NCI-H146 treated with DMSO at 0.1 percent for 48 hours (cell line): ENCODE data around the gene ASPHD2.

Experiments
- DNase-seq: peaks from one replicate; lab custom pipeline; 2025; ENCODE audit not compliant: unreplicated experiment; lab: John Stamatoyannopoulos, UW

The ASPHD2 gene

DNA sequence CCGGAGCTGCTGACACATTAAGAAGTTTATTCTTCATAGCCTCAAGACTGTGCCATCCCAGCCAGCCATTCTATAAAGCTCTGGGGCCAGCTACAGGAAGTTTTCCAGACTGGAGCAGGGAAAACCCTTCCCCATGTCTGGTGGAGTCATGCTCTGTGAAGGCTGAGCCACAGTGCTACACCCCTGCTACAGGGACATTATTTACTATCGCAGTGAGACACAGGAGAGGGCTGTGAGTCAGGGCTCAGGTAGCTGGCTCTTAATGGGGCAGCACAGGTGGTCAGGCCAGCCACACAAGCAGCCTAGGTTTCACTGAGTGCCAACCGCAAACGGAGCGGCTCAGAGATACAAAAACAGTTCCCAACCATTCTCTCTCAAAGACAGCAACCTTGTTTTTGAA, 42.5 kb downstream of the ASPHD2 start:
- DNase-seq = no peak

- DNase-seq = no peak
Measured at GRCh38 chr22:26474682-26475081, 45.6 kb downstream of the ASPHD2 start.

DNA sequence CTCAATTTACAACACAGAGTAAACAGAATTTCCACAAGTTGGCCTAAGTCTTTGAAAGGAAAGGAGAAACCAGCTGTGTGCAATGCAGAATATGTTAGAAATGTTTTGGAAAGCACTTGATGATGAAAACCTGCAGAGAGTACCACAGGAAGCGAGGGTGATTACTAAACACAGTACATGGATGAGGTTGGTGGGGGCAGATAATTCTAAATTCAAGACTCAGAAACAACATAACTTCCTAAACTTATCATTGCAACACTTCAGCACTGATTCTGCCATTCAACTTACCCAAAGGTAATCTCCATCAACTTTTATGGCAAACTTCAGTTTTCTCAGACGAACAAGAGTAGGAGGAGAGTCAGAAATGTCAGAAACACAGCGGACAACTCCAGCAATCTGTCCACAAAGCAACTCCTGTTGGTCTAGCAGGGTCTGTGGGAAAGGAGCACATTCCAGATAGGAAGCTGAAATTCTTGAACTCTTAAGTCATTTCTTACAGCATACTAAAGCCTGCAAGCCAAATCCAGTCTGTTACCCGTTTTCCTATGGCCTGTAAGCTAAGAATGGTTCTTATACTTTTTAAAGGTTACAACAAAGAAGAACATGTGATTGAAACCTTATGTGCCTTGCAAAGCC, 47.8 kb downstream of the ASPHD2 start:
- DNase-seq = no peak

GRCh38 chr22:26477341-26477731, 48.3 kb downstream of the ASPHD2 start:
- DNase-seq = no peak

GRCh38 chr22:26479043-26479791, 50.2 kb downstream of the ASPHD2 start:
- peak; percentile 65 for DNase-seq

DNA sequence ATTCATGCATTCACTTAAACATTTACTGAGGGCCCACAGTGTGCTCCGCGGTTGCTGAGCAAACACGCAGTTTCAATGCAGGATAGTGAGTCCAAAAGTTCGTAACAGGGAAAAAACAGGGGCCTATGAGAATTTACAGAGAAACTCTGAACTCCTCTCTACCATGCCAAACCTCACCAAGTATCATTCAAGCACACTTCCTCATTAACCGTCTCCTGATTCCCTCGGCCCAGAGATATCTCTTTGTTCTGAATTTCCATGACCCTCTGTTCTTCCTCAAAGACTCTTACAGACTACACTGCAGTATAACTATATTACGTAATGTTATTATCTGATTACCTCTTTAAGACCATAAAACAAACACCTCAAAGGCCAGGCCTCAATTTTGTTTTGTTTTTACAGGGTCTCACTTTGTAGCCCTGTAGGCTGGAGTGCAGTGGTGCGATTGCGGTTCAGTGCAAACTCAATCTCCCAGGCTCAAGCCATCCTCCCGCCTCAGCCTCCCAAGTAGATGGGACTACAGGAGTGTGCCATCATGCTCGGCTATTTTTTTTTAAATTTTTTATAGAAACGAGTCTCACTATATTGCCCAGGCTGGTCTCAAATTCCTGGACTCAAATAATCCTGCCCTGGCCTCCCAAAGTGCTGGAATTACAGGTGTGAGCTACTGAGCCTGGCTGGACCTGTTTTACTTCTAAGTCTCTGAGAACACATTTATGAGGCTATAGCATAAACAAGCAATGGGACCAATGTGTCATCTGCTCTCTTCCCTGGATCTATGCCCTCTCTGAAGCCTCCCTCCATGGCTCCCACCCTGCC, 50.9 kb downstream of the ASPHD2 start:
- peak; percentile 36 for DNase-seq

DNA sequence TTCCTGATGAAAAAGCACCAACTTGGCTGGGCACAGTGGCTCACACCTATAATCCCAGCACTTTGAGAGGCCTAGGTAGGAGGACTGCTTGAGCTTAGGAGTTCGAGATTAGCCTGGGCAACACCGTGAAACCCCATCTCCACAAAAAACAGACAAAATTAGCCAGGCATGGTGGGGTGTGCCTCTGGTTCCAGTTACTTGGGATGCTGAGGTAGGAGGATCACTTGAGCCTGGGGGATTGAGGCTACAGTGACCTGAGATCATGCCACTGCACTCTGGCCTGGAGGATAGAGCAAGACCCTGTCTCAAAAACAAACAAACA, 51.5 kb downstream of the ASPHD2 start:
- no peak for DNase-seq

GRCh38 chr22:26481112-26481693, 52.1 kb downstream of the ASPHD2 start:
- DNase-seq = no peak

DNA sequence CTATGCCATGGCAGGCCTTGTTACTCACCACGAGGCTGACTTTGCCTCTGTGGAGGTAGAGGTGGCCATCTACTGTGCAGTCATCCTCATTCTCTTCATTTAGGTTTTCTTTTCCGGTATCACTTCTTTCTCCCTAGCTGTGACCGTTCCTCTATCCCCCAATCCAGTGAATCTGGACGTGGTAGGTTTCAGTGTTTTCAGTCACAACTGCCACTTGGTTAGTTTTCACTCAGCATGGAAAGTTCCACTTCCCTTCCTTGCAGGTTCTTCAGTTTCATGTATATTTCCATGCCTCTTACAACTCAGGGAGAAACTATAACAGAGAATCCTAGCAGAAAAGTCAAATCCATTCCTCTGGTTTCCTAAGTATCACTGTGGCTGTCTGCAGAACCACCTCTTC, 52.6 kb downstream of the ASPHD2 start:
- DNase-seq = no peak

DNA sequence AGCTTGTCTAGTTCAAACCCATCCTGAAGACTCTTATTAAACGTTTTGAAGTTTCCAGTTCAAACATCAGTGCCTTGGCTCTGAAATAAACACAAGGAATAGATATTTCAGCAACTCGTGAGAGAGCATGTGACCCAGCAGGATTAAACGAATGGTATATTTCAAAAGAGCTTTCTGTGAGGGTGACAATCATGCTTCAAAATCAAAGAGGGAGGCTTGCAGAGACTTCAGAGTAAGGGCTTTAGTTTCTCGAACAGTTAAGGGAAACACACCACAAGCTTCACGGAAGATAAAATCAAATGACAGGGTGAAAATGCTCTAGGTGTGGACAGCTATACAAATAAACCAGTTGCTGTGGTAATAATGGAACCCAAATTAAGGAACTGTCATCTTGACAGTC, 53.1 kb downstream of the ASPHD2 start:
- no peak for DNase-seq

- no peak for DNase-seq
Measured at GRCh38 chr22:26483043-26483438, 54.0 kb downstream of the ASPHD2 start.

DNA sequence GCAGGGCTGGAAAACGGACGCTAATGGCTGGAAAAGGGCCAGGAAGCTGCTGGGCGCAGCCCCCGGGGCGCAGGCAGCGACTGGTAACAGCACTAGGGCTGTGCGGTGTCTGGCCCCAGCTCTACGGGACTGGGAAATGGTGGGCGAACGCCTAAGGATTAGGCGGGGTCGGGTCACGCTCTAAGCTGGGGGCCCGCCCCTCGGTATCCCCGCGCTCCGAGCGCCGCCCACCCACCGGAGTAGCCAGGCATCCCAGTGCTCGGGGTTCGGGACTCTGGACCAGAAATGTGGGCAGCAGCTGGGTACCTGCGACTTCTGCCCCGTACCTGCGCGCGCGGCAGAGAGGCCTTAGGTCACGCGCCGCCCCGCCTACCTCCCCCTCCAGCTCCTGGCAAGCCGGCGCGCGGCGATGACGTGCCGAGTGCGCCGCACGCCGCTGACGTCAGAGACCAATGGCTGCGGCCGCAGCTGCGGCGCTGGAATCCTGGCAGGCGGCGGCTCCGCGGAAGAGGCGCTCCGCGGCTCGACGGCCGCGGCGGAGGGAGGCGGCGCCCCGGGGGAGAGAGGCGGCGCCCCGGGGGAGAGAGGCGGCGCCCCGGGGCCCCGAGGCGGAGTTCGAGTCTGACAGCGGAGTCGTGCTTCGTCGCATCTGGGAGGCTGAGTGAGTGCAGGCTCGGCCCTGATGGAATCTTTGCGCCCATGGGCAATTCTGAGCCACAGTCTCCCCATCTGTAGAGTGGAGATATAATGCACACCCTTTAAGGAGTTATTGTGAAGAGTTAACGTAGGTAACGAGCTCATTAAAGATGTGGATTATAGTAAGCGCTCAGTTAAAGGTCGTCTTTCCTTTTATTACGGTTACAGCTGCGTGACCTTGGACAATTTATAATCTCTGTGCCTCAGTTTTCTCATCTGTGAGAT, 54.6 kb downstream of the ASPHD2 start, which contains the start of the genes HPS4 and SRRD:
Gene HPS4, minus strand, starts transcription at position 345 of the 921 bp plus-strand sequence. CDS start 2,021 bp downstream, outside the sequence.
Gene SRRD, plus strand, starts transcription at position 439 of the 921 bp plus-strand sequence. Its CDS starts 14 bp downstream, at position 453.
- DNase-seq = peak; percentile 76

DNA sequence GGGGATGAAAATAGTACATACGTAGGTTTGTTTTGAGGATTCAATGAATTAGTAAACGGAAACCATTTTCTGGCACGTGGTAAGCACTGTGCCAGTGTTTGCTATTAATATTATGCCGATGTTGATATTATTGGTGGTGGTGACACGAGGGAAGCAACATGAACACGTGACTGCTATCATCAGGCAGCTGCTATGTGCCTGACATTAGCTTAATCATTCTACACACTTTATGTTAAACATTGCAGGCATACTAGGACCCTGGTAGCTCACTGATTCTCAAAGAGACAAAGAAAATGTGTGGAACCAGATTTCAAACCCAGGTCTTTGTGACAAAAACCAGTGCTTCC, 55.3 kb downstream of the ASPHD2 start:
- DNase-seq = no peak

- no peak for DNase-seq
Measured at GRCh38 chr22:26485013-26485412, 56.0 kb downstream of the ASPHD2 start.

- no peak for DNase-seq
Measured at GRCh38 chr22:26485806-26486390, 56.8 kb downstream of the ASPHD2 start.

DNA sequence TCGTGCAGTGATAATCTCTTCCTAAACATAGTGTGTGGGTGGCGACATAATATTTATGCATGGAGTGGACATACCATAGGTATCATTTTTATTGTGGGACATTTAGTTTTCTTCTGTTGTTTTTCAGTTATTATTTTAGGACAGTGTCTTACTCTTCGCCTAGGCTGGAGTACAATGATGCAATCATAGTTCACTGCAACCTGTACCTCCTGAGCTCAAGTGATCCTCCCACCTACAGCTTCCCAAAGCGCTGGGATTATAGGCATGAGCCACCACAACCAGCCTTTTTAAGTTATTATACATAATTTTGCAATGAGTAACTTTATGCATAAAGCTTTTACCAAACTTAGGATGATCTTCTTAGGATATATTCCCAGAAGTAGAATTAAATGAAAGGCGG, 57.3 kb downstream of the ASPHD2 start:
- DNase-seq = no peak

DNA sequence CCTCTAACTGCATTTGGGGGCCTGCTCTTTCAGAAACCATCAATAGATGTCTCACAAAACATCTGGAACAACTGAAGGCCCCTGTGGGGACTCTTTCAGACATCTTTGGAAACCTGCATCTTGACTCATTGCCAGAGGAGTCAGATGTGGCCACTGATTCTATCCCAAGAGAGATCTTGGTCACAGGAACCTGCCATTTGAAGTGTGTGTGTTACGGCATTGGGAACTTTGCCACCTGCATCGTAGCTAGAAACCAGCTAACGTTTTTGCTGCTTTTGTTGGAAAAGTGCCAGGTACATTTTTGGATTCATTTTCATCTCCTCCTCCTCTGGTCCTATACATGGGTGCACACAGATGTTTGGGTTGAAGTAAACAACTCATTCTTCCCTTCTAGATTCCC, 58.9 kb downstream of the ASPHD2 start:
- DNase-seq = no peak

GRCh38 chr22:26489447-26490036, 60.5 kb downstream of the ASPHD2 start:
- no peak for DNase-seq

DNA sequence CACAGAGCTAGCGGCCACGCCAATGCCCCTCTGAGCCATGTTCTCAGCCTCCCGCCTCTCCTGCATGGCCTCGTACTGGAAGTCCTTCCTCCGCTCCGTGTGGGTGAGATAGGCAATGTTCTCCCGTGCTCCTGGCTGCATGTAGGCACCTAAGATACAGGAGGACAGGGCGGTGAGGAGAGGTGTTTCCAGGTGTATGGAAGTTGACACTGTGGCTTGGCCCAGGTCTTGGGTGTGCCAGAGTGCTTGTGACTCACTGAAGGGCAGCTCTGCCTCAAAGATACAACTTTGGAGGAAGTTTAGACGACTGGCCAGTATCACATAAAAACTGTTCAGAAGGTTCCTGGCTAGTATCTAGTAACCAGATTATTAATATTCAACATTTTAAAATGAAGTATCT, 63.2 kb downstream of the ASPHD2 start:
- no peak for DNase-seq

DNA sequence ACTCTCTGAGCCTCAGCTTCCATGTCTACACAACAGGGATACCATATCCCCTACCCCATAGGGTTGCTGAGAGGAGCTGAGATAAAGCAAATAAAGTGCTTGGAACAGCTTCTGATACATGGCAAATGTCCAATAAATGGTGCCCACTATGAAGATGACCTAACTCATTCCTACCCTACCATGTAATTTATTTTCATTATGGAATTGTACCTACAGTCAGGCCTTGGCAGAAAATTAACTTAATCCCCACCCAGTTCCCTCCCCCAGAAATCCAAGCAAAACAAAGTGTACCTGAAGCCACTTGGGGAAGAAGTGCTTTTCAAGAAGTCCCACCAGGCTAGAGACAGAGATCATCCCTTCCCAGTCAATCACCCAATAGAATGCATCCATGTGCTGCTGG, 65.4 kb downstream of the ASPHD2 start:
- no peak for DNase-seq
